HFFc6 (cell line): Measurements from ENCODE around the gene RBCK1. TPM values are rescaled to one million over a fixed set of nuclear protein-coding genes. Genes with fewer than 3 reads are reported as not detected.
A peak's percentile ranks its signal among the peaks of the same experiment; 100 is the strongest.
"Not testable (repeated sequence)": the region's sequence is repeated elsewhere in the genome, so short reads cannot be mapped to it uniquely, and the experiment has no call there.

Source experiments
- DNase-seq: peaks from one replicate; pipeline ENCODE4 v3.0.0-alpha.2; 2018
- H3K27ac Mint-ChIP-seq: 2 replicates; pipeline ENCODE4 v1.8.0; 2020; ENCODE audit warnings: mild to moderate bottlenecking, mixed read lengths
- H3K27me3 Mint-ChIP-seq: 2 replicates; pipeline ENCODE4 v1.8.0; 2021; ENCODE audit warnings: mild to moderate bottlenecking, moderate library complexity, mixed read lengths; ENCODE audit not compliant: insufficient read depth
- H3K36me3 Mint-ChIP-seq: 2 replicates; pipeline ENCODE4 v1.8.0; 2021; ENCODE audit warnings: low read depth, mixed read lengths
- H3K4me1 Mint-ChIP-seq: 2 replicates; pipeline ENCODE4 v1.8.0; 2020; ENCODE audit warnings: low read depth, mixed read lengths
- H3K4me3 Mint-ChIP-seq: 2 replicates; pipeline ENCODE4 v1.8.0; 2020; ENCODE audit warnings: mild to moderate bottlenecking, moderate library complexity, mixed read lengths
- H3K9me3 Mint-ChIP-seq: 2 replicates; pipeline ENCODE4 v1.8.0; 2020; ENCODE audit warnings: mild to moderate bottlenecking, mixed read lengths
- total RNA-seq, 6 experiments: library from RNA; stranded (reverse); fragmentation: NEBNext Ultra II Directional; extraction: Animal tissue kit (Norgen Biotek cat#: 25700); gene quantifications; 2 replicates in 1 of 6; 3 replicates in 5 of 6; pipeline ENCODE4 v1.2.3, GENCODE V29; 2021
- TF ChIP-seq, protein P1 (sequence below): fragments of 200-600 bp; sonication (generic); IDR thresholded peaks from 2 replicates; pipeline ENCODE4 v1.5.0; 2021; ENCODE audit warnings: antibody characterized with exemption, mild to moderate bottlenecking

The RBCK1 gene
- total RNA-seq, 6 experiments from 2014 or later, result 76.4 to 84.1 (median 77.2) TPM

GRCh38 chr20:367486-367887 is 40.6 kb upstream of the RBCK1 start:
- peaks cover 68% of the 10 kb centered on the region for H3K4me1 Mint-ChIP-seq
- TF ChIP-seq, protein P1, sequence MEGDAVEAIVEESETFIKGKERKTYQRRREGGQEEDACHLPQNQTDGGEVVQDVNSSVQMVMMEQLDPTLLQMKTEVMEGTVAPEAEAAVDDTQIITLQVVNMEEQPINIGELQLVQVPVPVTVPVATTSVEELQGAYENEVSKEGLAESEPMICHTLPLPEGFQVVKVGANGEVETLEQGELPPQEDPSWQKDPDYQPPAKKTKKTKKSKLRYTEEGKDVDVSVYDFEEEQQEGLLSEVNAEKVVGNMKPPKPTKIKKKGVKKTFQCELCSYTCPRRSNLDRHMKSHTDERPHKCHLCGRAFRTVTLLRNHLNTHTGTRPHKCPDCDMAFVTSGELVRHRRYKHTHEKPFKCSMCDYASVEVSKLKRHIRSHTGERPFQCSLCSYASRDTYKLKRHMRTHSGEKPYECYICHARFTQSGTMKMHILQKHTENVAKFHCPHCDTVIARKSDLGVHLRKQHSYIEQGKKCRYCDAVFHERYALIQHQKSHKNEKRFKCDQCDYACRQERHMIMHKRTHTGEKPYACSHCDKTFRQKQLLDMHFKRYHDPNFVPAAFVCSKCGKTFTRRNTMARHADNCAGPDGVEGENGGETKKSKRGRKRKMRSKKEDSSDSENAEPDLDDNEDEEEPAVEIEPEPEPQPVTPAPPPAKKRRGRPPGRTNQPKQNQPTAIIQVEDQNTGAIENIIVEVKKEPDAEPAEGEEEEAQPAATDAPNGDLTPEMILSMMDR, result no peak
- no peak overlapping the region for H3K27ac Mint-ChIP-seq
- no peak for DNase-seq
- peaks cover 2% of the 10 kb centered on the region for H3K27me3 Mint-ChIP-seq
- H3K9me3 Mint-ChIP-seq, result no peaks in the 10 kb centered on the region
- no peak overlapping the region for H3K4me3 Mint-ChIP-seq
- H3K36me3 Mint-ChIP-seq, result no peaks in the 10 kb centered on the region

DNA sequence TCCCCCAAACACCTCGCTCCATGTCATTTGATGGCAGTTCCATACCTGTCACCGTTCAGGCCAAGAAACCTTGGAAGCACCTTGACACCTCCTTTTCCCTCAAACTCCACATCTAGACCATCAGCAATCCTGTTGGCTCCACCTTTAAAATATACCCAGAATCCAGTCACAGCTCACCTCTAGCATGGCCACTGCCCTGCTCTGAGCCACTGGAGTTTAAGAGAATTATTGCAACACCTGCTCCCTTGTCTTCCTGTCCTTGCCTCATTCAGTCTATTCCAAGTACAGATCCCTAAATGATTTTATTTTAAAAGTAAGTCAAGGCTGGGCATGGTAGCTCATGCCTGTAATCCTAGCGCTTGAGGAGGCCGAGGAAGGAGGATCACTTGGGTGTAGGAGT is 39.2 kb upstream of the RBCK1 start:
- DNase-seq, result no peak
- TF ChIP-seq, protein P1, result no peak
- Mint-ChIP-seq H3K4me3 (no peak overlapping the region), H3K9me3 (no peaks in the 10 kb centered on the region), H3K27me3 (peaks cover 2% of the 10 kb centered on the region), H3K36me3 (no peaks in the 10 kb centered on the region), H3K4me1 (peaks cover 71% of the 10 kb centered on the region), H3K27ac (no peak overlapping the region)

- Mint-ChIP-seq H3K9me3 (no peaks in the 10 kb centered on the region), H3K36me3 (no peaks in the 10 kb centered on the region), H3K27me3 (peaks cover 2% of the 10 kb centered on the region), H3K27ac (peak overlapping the region; percentile 58), H3K4me1 (peaks cover 59% of the 10 kb centered on the region), H3K4me3 (no peak overlapping the region)
- TF ChIP-seq, protein P1, result no peak
- DNase-seq, result no peak
Observed at GRCh38 chr20:370151-370600, 37.9 kb upstream of the RBCK1 start.

GRCh38 chr20:370977-371754 is 36.9 kb upstream of the RBCK1 start:
- Mint-ChIP-seq H3K27me3 (peaks cover 2% of the 10 kb centered on the region), H3K27ac (peak overlapping the region; percentile 87), H3K36me3 (no peaks in the 10 kb centered on the region), H3K9me3 (no peaks in the 10 kb centered on the region), H3K4me3 (no peak overlapping the region), H3K4me1 (peaks cover 53% of the 10 kb centered on the region)
- no peak for DNase-seq
- TF ChIP-seq, protein P1, result no peak

GRCh38 chr20:371755-372542 is 36.1 kb upstream of the RBCK1 start:
- no peaks in the 10 kb centered on the region for H3K9me3 Mint-ChIP-seq
- DNase-seq, result peak; percentile 69
- H3K4me3 Mint-ChIP-seq, result peak overlapping the region; percentile 49
- H3K27me3 Mint-ChIP-seq, result peaks cover 2% of the 10 kb centered on the region
- TF ChIP-seq, protein P1, result no peak
- H3K36me3 Mint-ChIP-seq, result no peaks in the 10 kb centered on the region
- H3K27ac Mint-ChIP-seq, result peak overlapping the region; percentile 87
- H3K4me1 Mint-ChIP-seq, result peaks cover 48% of the 10 kb centered on the region

- peak overlapping the region; percentile 87 for H3K27ac Mint-ChIP-seq
- 0 out of 2 replicates have a peak overlapping the region, but pooled peaks have one; percentile 49 for H3K4me3 Mint-ChIP-seq
- H3K36me3 Mint-ChIP-seq, DNase-seq, H3K9me3 Mint-ChIP-seq, H3K27me3 Mint-ChIP-seq: not testable (repeated sequence)
- H3K4me1 Mint-ChIP-seq, result peaks cover 48% of the 10 kb centered on the region
Observed at GRCh38 chr20:372543-373082, 35.5 kb upstream of the RBCK1 start.
